ENCODE data around the gene ENPP1.

DNA sequence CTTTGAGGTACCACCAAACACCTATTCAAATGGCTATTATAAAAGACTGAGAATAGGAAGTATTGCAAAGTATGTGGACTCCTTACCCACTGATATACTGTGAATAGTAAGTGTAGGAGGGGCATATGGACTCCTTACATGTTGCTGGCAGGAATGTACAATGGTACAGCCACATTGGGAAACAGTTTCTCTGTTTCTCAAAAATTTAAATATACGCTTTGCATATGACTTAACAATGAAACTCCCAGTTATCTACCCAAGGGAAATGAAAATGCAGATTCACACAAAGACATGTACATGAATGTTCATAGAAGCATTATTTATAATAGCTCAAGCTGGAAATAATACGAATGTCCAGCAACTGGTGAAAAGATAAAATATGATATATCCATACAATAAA is 5.5 kb upstream of the ENPP1 start:
- TF ChIP-seq, protein P1, sequence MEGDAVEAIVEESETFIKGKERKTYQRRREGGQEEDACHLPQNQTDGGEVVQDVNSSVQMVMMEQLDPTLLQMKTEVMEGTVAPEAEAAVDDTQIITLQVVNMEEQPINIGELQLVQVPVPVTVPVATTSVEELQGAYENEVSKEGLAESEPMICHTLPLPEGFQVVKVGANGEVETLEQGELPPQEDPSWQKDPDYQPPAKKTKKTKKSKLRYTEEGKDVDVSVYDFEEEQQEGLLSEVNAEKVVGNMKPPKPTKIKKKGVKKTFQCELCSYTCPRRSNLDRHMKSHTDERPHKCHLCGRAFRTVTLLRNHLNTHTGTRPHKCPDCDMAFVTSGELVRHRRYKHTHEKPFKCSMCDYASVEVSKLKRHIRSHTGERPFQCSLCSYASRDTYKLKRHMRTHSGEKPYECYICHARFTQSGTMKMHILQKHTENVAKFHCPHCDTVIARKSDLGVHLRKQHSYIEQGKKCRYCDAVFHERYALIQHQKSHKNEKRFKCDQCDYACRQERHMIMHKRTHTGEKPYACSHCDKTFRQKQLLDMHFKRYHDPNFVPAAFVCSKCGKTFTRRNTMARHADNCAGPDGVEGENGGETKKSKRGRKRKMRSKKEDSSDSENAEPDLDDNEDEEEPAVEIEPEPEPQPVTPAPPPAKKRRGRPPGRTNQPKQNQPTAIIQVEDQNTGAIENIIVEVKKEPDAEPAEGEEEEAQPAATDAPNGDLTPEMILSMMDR (conservative IDR thresholded peaks at IDR 0.05 in 1 of 2, IDR thresholded peaks at IDR 0.05 in 1 of 2; ENCODE audit: low read depth in 1 of 2, low read length in 2 of 2): no peak
- TF ChIP-seq EZH2 (IDR thresholded peaks at IDR 0.05; ENCODE audit: low read length, missing control alignments): no peak
